GM18519 (cell line): ENCODE data around the gene DNAI2.
"Not testable (repeated sequence)": the region's sequence is repeated elsewhere in the genome, so short reads cannot be mapped to it uniquely, and the experiment has no call there.

Source experiments
- ATAC-seq: cut with Tn5 transposase; IDR thresholded peaks from one replicate; pipeline ENCODE4 v1.9.1; 2021; ENCODE audit warnings: mild to moderate bottlenecking, moderate library complexity; ENCODE audit not compliant: unreplicated experiment, low FRiP score

DNAI2 gene

GRCh38 chr17:74244128-74244527, 29.9 kb upstream of the DNAI2 start:
- ATAC-seq, result no peak

GRCh38 chr17:74244548-74244947, 29.5 kb upstream of the DNAI2 start:
- no peak for ATAC-seq

GRCh38 chr17:74245145-74245831, 28.7 kb upstream of the DNAI2 start:
- no peak for ATAC-seq

- ATAC-seq, result no peak
Observed at GRCh38 chr17:74245871-74246270, 28.2 kb upstream of the DNAI2 start.

GRCh38 chr17:74249590-74250270, 24.3 kb upstream of the DNAI2 start:
- ATAC-seq, result no peak

- ATAC-seq, result no peak
Observed at GRCh38 chr17:74250324-74250995, 23.6 kb upstream of the DNAI2 start.

GRCh38 chr17:74251051-74251450, 23.0 kb upstream of the DNAI2 start:
- no peak for ATAC-seq

- ATAC-seq, result no peak
Observed at GRCh38 chr17:74251569-74251968, 22.5 kb upstream of the DNAI2 start.

- no peak for ATAC-seq
Observed at GRCh38 chr17:74252211-74252610, 21.8 kb upstream of the DNAI2 start.

- ATAC-seq, result no peak
Observed at GRCh38 chr17:74253036-74253435, 21.0 kb upstream of the DNAI2 start.

GRCh38 chr17:74257311-74257710, 16.7 kb upstream of the DNAI2 start:
- no peak for ATAC-seq

- no peak for ATAC-seq
Observed at GRCh38 chr17:74259667-74260524, 14.1 kb upstream of the DNAI2 start.

GRCh38 chr17:74260525-74260850, 13.5 kb upstream of the DNAI2 start:
- no peak for ATAC-seq

- ATAC-seq, result no peak
Observed at GRCh38 chr17:74262601-74263000, 11.4 kb upstream of the DNAI2 start.

GRCh38 chr17:74267054-74267453, 7.0 kb upstream of the DNAI2 start:
- not testable (repeated sequence) for ATAC-seq

GRCh38 chr17:74267579-74267978, 6.5 kb upstream of the DNAI2 start:
- no peak for ATAC-seq

GRCh38 chr17:74267987-74268499, 6.0 kb upstream of the DNAI2 start:
- ATAC-seq, result no peak

- no peak for ATAC-seq
Observed at GRCh38 chr17:74268558-74268957, 5.5 kb upstream of the DNAI2 start.

GRCh38 chr17:74270333-74270732, 3.7 kb upstream of the DNAI2 start:
- ATAC-seq, result no peak

GRCh38 chr17:74271281-74271680, 2.8 kb upstream of the DNAI2 start:
- no peak for ATAC-seq
